OCI-LY1 (cell line): ENCODE measurements around the gene HIC2.
"Not testable (repeated sequence)": the region's sequence is repeated elsewhere in the genome, so short reads cannot be mapped to it uniquely, and the experiment has no call there.

Experiments used
- CTCF ChIP-seq: fragments of 200-600 bp; sonication (generic), shearing (Covaris generic); IDR thresholded peaks from 2 replicates; pipeline ENCODE4 v1.5.1; 2017; ENCODE audit warnings: mild to moderate bottlenecking, antibody characterized with exemption, low read length, moderate library complexity, mixed read lengths
- EZH2 ChIP-seq: fragments of 200-600 bp; sonication (generic), shearing (Covaris generic); IDR thresholded peaks from 2 replicates; pipeline ENCODE4 v1.8.0; 2017; ENCODE audit warnings: borderline replicate concordance, mixed run types, mild to moderate bottlenecking, antibody characterized with exemption, low read length, moderate library complexity, mixed read lengths

- TF ChIP-seq CTCF, EZH2: not testable (repeated sequence)
Observed at GRCh38 chr22:21468194-21469096, 51.3 kb downstream of the HIC2 start.
